Hypothalamus (tissue), 51 donors: Measurements from ENCODE around the gene IL12RB2.
"Not testable (repeated sequence)": the region's sequence is repeated elsewhere in the genome, so short reads cannot be mapped to it uniquely, and the experiment has no call there.

ENCODE experiments used
- DNase-seq, 51 donors: peaks; one replicate each; lab custom pipeline; 2025; lab: John Stamatoyannopoulos, UW

The IL12RB2 gene

GRCh38 chr1:67430358-67431155 is 122.9 kb downstream of the IL12RB2 start, which contains the start of gene SERBP1:
Gene SERBP1 (minus strand): TSS chr1:67430402. CDS start chr1:67430300, 102 bp downstream.
- DNase-seq: peak; percentile 68 to 97 (median 93)

GRCh38 chr1:67431156-67431765 is 123.6 kb downstream of the IL12RB2 start:
- DNase-seq: no peak

- no peak for DNase-seq
Observed at GRCh38 chr1:67431869-67432578, 124.4 kb downstream of the IL12RB2 start.

- DNase-seq: no peak
Observed at GRCh38 chr1:67432745-67433144, 125.1 kb downstream of the IL12RB2 start.

- no peak for DNase-seq
Observed at GRCh38 chr1:67433837-67434236, 126.2 kb downstream of the IL12RB2 start.

- DNase-seq: no peak
Observed at GRCh38 chr1:67434491-67434890, 126.8 kb downstream of the IL12RB2 start.

- DNase-seq: no peak
Observed at GRCh38 chr1:67436511-67437055, 128.9 kb downstream of the IL12RB2 start.

- no peak for DNase-seq
Observed at GRCh38 chr1:67437961-67438360, 130.3 kb downstream of the IL12RB2 start.

- no peak for DNase-seq
Observed at GRCh38 chr1:67439277-67440029, 131.8 kb downstream of the IL12RB2 start.

GRCh38 chr1:67440339-67440738 is 132.7 kb downstream of the IL12RB2 start:
- DNase-seq: no peak

- peak in 15 of 51 donors; percentile 2 to 43 (median 10) for DNase-seq
Observed at GRCh38 chr1:67441183-67441582, 133.5 kb downstream of the IL12RB2 start.

- DNase-seq: no peak
Observed at GRCh38 chr1:67441739-67442281, 134.1 kb downstream of the IL12RB2 start.

- not testable (repeated sequence) for DNase-seq
Observed at GRCh38 chr1:67446014-67446413, 138.3 kb downstream of the IL12RB2 start.
